Breast epithelium (tissue), 3 donors: Measurements from ENCODE around the gene TES.

Experiments used
- POLR2A ChIP-seq: fragments of 450-650 bp; IDR thresholded peaks from one replicate; pipeline ENCODE4 v1.6.1; 2016; ENCODE audit warnings: antibody characterized with exemption, mild to moderate bottlenecking, moderate library complexity
- TF ChIP-seq, protein P1 (sequence below), 3 donors: fragments of 450-650 bp; IDR thresholded peaks; one replicate each; pipeline ENCODE4 v1.5.1; 2016 to 2017; ENCODE audit warnings: antibody characterized with exemption in 3 of 3, mild to moderate bottlenecking in 3 of 3, moderate library complexity in 3 of 3

DNA sequence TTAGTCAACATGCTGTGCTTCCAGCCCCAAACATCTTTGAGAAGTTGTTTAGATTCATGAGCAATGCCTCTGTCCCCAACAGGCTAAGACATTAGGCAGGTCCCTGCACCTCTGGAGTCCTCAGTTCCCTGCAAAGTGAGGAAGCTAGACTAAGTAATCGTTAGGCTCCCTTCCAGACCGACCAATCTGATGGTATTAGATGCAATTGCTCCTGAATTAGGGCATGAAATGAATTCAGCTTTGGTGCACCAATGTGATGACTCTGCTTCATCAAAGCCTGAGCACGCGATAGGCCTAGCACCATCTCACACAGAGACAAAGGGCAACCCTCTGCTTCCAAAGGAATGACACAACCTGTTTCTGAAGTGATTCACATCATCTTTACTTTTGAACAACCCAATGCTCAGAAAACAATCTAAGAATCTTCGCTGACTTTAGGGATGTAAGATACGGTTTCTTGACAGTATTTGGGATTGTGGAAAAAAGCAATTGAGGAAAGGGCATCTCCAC, 723 bp upstream of the TES start:
- TF ChIP-seq, protein P1, sequence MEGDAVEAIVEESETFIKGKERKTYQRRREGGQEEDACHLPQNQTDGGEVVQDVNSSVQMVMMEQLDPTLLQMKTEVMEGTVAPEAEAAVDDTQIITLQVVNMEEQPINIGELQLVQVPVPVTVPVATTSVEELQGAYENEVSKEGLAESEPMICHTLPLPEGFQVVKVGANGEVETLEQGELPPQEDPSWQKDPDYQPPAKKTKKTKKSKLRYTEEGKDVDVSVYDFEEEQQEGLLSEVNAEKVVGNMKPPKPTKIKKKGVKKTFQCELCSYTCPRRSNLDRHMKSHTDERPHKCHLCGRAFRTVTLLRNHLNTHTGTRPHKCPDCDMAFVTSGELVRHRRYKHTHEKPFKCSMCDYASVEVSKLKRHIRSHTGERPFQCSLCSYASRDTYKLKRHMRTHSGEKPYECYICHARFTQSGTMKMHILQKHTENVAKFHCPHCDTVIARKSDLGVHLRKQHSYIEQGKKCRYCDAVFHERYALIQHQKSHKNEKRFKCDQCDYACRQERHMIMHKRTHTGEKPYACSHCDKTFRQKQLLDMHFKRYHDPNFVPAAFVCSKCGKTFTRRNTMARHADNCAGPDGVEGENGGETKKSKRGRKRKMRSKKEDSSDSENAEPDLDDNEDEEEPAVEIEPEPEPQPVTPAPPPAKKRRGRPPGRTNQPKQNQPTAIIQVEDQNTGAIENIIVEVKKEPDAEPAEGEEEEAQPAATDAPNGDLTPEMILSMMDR (IDR thresholded peaks at IDR 0.05) = no peak
- TF ChIP-seq POLR2A = no peak
